Left ventricle myocardium inferior (tissue), 1 donor: ENCODE measurements around the gene SLFN5. TPM values are rescaled to one million over a fixed set of nuclear protein-coding genes. Genes with fewer than 3 reads are reported as not detected.

Experiments used
- DNase-seq: peaks from one replicate; pipeline ENCODE4 v3.0.0-alpha.2; 2020
- H3K27ac ChIP-seq: fragments of 200-600 bp; replicated peaks from 2 replicates; pipeline ENCODE4 v1.8.0; 2021
- H3K27me3 ChIP-seq: fragments of 200-600 bp; 2 replicates; pipeline ENCODE4 v1.8.0; 2021; ENCODE audit warnings: low read depth
- H3K36me3 ChIP-seq: fragments of 200-600 bp; 2 replicates; pipeline ENCODE4 v1.8.0; 2021
- H3K4me1 ChIP-seq: fragments of 200-600 bp; 2 replicates; pipeline ENCODE4 v1.8.0; 2021
- H3K4me3 ChIP-seq: fragments of 200-600 bp; 2 replicates; pipeline ENCODE4 v1.8.0; 2021; ENCODE audit warnings: mild to moderate bottlenecking, moderate library complexity
- H3K9me3 ChIP-seq: fragments of 200-600 bp; replicated peaks from 2 replicates; pipeline ENCODE4 v1.8.0; 2021
- CTCF ChIP-seq: fragments of 200-600 bp; IDR thresholded peaks from 2 replicates; pipeline ENCODE4 v1.8.0; 2021; ENCODE audit warnings: antibody characterized with exemption, mild to moderate bottlenecking, borderline replicate concordance
- intact Hi-C: fragments of 100-400 bp; cut with micrococcal nuclease; formaldehyde crosslinking; loops from one replicate; pipeline ENCODE4 v1.11.0; 2022
- total RNA-seq: library from RNA; stranded (reverse); fragmentation: NEBNext Ultra II Directional; extraction: Animal tissue kit (Norgen Biotek cat#: 25700); gene quantifications from one replicate; pipeline ENCODE4 v1.2.1, GENCODE V29; 2021
- donor health status: DM: no; HTN: yes; CAD: no; lungs with severe emphysema.

The SLFN5 gene
- total RNA-seq, 1 donor from 2014 or later: 8.6 TPM

DNA sequence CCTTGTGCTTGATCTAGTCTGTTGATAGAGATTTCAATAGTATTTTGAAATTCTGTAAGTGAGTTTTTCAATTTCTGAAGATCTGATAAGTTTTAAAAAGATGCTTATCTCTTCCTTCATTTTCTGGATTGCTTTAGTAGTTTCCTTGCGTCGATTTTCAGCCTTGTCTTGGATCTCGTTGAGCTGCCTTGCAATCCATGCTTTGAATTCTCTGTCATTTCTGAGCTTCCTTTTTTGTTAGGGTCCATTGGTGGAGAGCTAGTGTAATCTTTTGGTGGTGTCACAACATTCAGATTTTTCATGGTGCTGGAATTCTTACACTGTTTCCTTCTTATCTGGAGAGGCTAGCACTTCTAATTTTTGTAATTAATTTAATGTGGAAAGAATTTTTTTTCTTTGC, 69.5 kb downstream of the SLFN5 start:
- H3K36me3 ChIP-seq: no peaks in the 10 kb centered on the region
- DNase-seq: no peak
- peaks cover 12% of the 10 kb centered on the region for H3K9me3 ChIP-seq
- peaks cover 37% of the 10 kb centered on the region for H3K4me1 ChIP-seq
- no peak overlapping the region for H3K4me3 ChIP-seq
- intact Hi-C loops: loop anchor here (2.0 to 5.0 kb wide), 2 partner anchors 120 to 220 kb away; partner anchors contain the start of gene SLFN12
- H3K27me3 ChIP-seq: no peaks in the 10 kb centered on the region
- TF ChIP-seq CTCF: no peak
- H3K27ac ChIP-seq: no peak overlapping the region

DNA sequence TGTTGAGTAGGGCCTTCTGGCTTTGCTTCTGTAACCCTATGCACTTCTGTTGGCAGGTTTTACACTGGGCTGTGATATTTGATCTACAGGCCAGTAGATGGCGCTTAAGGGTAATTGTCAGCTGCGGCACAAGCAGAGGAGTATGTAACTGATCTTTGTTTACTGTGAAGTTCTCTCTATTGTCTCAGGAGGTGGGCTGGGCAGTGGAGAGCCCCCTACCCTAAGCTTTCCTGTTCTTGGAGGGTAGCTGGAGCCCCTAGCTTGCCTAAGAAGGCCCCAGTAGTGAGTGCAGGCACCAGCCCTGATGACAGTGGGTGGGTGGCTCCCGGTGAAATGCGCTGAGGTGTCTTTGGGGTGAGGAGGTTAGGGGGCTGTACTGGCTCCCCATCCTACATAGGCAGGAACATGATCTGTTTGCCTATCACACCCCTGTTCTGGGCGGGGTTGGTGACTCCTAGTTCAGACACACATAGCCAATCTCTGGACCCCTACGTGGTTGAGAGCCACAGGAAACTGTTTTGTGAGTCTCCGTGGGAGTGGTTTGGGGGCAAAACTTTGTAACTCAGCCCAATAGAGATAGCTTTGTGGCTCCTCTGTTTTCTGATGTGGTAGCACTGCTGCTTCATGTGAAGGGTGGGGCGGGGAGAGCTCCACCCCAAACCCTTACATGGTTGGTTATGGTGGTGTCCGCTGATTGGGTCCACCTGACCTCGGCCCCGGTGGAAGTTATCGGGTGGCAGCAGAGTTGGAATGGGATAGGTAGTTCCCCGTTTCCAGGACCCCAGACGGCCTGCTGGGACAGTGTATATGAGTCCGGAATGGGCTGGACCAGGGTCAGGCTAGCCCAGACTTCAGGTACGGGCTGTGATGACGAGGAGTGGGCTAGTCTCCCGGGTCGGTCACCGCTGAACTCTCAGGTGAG, 70.2 kb downstream of the SLFN5 start:
- DNase-seq: peak; percentile 24
- Histone ChIP-seq H3K27me3 (no peaks in the 10 kb centered on the region), H3K9me3 (peaks cover 12% of the 10 kb centered on the region), H3K4me1 (peaks cover 37% of the 10 kb centered on the region), H3K4me3 (peak overlapping the region; percentile 66), H3K27ac (peak overlapping the region; percentile 88), H3K36me3 (no peaks in the 10 kb centered on the region)
- intact Hi-C loops: loop anchor here (2.0 to 5.0 kb wide), 2 partner anchors 120 to 219 kb away; partner anchors contain the start of gene SLFN12
- TF ChIP-seq CTCF: peak; percentile 88

- Histone ChIP-seq H3K4me1 (peaks cover 37% of the 10 kb centered on the region), H3K36me3 (no peaks in the 10 kb centered on the region), H3K27ac (peak overlapping the region; percentile 88), H3K4me3 (peak overlapping the region; percentile 66), H3K9me3 (peaks cover 6% of the 10 kb centered on the region), H3K27me3 (no peaks in the 10 kb centered on the region)
- DNase-seq: peak; percentile 67
- intact Hi-C loops: loop anchor here (2.0 to 5.0 kb wide), 2 partner anchors 119 to 218 kb away; partner anchors contain the start of gene SLFN12
- TF ChIP-seq CTCF: no peak
These were observed 71.1 kb downstream of the SLFN5 start for GRCh38 chr17:35313875-35314409.

DNA sequence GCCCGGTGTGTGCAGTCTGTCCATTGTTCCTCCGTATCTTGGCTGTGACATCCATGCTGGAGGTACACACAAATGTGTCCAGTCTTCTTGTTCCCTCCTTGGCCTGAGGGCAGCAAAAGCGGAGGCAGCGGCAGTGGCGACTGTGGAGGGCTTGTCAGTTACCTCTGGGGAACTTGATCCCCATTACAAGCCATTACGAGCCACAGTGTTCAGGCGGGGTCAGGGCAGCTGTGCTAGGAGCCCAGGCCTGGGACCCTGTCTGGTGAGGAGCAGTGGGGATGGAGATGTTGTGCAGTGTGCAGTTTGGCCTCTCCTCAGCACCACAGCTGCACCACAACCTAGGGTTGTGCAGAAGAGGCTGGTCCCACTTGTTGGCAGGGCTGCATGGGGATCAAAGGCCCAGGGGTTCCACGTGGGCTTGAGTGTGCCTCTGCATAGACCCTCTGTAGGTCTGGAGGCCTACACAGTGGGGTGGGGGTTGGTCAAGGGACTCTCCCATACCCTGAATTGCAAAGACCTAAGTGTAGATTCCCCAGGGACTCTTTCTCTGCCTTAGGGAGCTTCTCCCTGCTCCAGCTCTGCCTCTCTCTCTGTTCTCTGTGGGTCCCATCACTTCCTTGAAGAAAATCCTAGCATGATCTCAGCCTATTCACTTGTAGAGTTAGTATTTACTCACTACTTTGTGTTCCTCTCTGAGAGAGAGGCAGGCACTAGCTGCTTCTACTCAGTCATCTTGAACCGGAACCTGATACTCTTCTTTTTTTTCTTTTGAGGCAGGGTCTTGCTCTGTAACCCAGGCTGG, 71.7 kb downstream of the SLFN5 start:
- peak overlapping the region; percentile 66 for H3K4me3 ChIP-seq
- peaks cover 37% of the 10 kb centered on the region for H3K4me1 ChIP-seq
- H3K27ac ChIP-seq: peak overlapping the region; percentile 88
- H3K27me3 ChIP-seq: no peaks in the 10 kb centered on the region
- H3K9me3 ChIP-seq: no peaks in the 10 kb centered on the region
- no peaks in the 10 kb centered on the region for H3K36me3 ChIP-seq
- TF ChIP-seq CTCF: no peak
- intact Hi-C loops: loop anchor here (5.0 kb wide), 1 partner anchor 218 kb away; no protein-coding TSS in a partner anchor
- DNase-seq: no peak

DNA sequence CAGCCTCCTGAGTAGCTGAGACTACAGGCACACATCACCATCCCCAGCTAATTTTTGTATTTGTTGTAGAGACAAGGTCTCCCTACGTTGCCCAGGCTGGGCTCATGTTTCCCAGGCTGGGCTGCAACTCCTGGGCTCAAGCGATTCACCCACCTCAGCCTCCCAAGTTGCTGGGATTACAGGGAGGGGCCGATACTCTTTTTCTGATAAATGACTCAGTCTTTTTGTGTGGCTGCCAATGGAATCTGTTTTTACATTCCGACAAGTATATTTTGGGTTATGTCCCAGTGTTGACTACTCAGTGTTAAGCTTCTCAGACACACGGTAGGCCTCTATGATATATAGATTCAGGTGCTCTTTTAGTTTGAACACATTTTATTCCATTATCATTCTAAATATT, 72.4 kb downstream of the SLFN5 start:
- no peak for TF ChIP-seq CTCF
- DNase-seq: no peak
- Histone ChIP-seq H3K4me3 (no peak overlapping the region), H3K27ac (peak overlapping the region; percentile 88), H3K36me3 (no peaks in the 10 kb centered on the region), H3K4me1 (peaks cover 37% of the 10 kb centered on the region), H3K27me3 (no peaks in the 10 kb centered on the region), H3K9me3 (no peaks in the 10 kb centered on the region)
- intact Hi-C loops: no loop called here
